ENCODE measurements around the gene ANKUB1.

The ANKUB1 gene

GRCh38 chr3:149764302-149764701 is 28.1 kb downstream of the ANKUB1 start:
- DNase-seq (ENCODE audit: low read depth, low spot score): no peak

- DNase-seq (ENCODE audit: low read depth, low spot score): no peak
These were observed 28.7 kb downstream of the ANKUB1 start for GRCh38 chr3:149763565-149764195.

GRCh38 chr3:149753717-149754116 is 38.6 kb downstream of the ANKUB1 start:
- DNase-seq (ENCODE audit: low read depth, low spot score): no peak

GRCh38 chr3:149752788-149753136 is 39.6 kb downstream of the ANKUB1 start:
- DNase-seq (ENCODE audit: low read depth, low spot score): no peak

- peak; percentile 92 for DNase-seq (ENCODE audit: low read depth, low spot score)
These were observed 40.1 kb downstream of the ANKUB1 start, which contains the start of gene COMMD2 for GRCh38 chr3:149752051-149752787. TSS of gene COMMD2 (minus strand) at chr3:149752489. CDS start at chr3:149752444, 45 bp downstream.

- no peak for DNase-seq (ENCODE audit: low read depth, low spot score)
These were observed 40.8 kb downstream of the ANKUB1 start for GRCh38 chr3:149751551-149751950.

GRCh38 chr3:149744606-149745005 is 47.7 kb downstream of the ANKUB1 start:
- DNase-seq (ENCODE audit: low read depth, low spot score): no peak

GRCh38 chr3:149744151-149744550 is 48.2 kb downstream of the ANKUB1 start:
- DNase-seq (ENCODE audit: low read depth, low spot score): no peak

- DNase-seq (ENCODE audit: low read depth, low spot score): no peak
These were observed 53.0 kb downstream of the ANKUB1 start for GRCh38 chr3:149739396-149739795.

GRCh38 chr3:149738876-149739275 is 53.5 kb downstream of the ANKUB1 start:
- no peak for DNase-seq (ENCODE audit: low read depth, low spot score)

- DNase-seq (ENCODE audit: low read depth, low spot score): no peak
These were observed 55.5 kb downstream of the ANKUB1 start for GRCh38 chr3:149736953-149737205.

GRCh38 chr3:149736175-149736952 is 56.0 kb downstream of the ANKUB1 start:
- peak; percentile 6 for DNase-seq (ENCODE audit: low read depth, low spot score)

GRCh38 chr3:149732234-149732633 is 60.1 kb downstream of the ANKUB1 start:
- DNase-seq (ENCODE audit: low read depth, low spot score): no peak

- DNase-seq (ENCODE audit: low read depth, low spot score): no peak
These were observed 64.7 kb downstream of the ANKUB1 start for GRCh38 chr3:149727656-149728055.

GRCh38 chr3:149726716-149727407 is 65.5 kb downstream of the ANKUB1 start:
- no peak for DNase-seq (ENCODE audit: low read depth, low spot score)

GRCh38 chr3:149723781-149724180 is 68.6 kb downstream of the ANKUB1 start:
- DNase-seq (ENCODE audit: low read depth, low spot score): no peak

- DNase-seq (ENCODE audit: low read depth, low spot score): no peak
These were observed 71.4 kb downstream of the ANKUB1 start for GRCh38 chr3:149720918-149721317.

- peak; percentile 49 for DNase-seq (ENCODE audit: low read depth, low spot score)
These were observed 74.8 kb downstream of the ANKUB1 start for GRCh38 chr3:149717391-149718056.

GRCh38 chr3:149716984-149717383 is 75.4 kb downstream of the ANKUB1 start:
- no peak for DNase-seq (ENCODE audit: low read depth, low spot score)

GRCh38 chr3:149715247-149715646 is 77.1 kb downstream of the ANKUB1 start:
- no peak for DNase-seq (ENCODE audit: low read depth, low spot score)
